ENCODE results near the gene C1orf198.

GRCh38 chr1:230807029-230807428 lies 61.3 kb downstream of the C1orf198 start:
- TF ChIP-seq CTCF (conservative IDR thresholded peaks at IDR 0.05; ENCODE audit: low read length), result no peak
- no peak for TF ChIP-seq EZH2phosphoT487 (IDR thresholded peaks at IDR 0.05; ENCODE audit: borderline replicate concordance)

Data from Loucy (cell line).